HG03066 (cell line): ENCODE results near the gene MRPL30.
"Not testable (repeated sequence)": the region's sequence is repeated elsewhere in the genome, so short reads cannot be mapped to it uniquely, and the experiment has no call there.

Experiments
- ATAC-seq: cut with Tn5 transposase; IDR thresholded peaks from one replicate; pipeline ENCODE4 v1.9.1; 2021; ENCODE audit warnings: low read depth; ENCODE audit not compliant: unreplicated experiment

The MRPL30 gene

DNA sequence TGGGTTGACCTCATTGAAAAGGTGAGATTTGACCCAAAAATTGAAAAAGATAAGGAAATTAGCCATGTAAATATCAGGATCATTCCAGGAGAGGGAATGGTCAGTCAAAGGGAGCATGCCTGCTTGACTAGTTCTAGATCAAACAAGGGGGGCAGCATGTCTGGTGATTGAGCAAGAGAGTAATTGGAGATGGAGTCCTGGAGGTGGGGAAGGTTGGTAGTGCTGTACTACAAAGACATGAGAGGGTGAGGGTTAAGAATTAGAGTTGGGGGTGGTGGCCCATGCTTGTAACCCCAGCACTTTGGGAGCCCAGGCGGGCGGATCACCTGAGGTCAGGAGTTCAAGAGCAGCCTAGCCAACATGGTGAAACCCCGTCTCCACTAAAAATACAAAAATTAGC lies 2.0 kb downstream of the MRPL30 start:
- ATAC-seq, result no peak

- no peak for ATAC-seq
Observed at GRCh38 chr2:99184811-99185210, 3.8 kb downstream of the MRPL30 start.

GRCh38 chr2:99187011-99187410 lies 6.0 kb downstream of the MRPL30 start:
- no peak for ATAC-seq

DNA sequence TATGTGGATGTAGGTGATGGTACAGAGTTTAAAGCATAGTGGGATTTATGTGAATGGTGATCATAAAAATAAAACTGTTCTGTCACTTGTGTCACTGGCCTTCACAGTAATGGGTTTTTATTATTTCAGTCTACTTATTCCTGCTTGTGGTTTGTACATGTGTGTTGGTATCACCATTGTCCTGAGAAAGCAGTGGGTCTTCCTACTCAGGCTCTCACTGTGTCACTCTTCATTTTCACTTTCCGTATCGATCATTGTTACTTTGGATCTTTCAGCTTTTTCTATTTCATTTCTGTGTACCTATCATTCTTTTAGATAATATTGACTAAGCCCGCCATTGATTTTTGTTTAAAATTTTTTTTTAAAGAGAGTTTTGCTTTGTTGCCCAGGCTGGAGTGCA lies 7.4 kb downstream of the MRPL30 start:
- ATAC-seq, result no peak

DNA sequence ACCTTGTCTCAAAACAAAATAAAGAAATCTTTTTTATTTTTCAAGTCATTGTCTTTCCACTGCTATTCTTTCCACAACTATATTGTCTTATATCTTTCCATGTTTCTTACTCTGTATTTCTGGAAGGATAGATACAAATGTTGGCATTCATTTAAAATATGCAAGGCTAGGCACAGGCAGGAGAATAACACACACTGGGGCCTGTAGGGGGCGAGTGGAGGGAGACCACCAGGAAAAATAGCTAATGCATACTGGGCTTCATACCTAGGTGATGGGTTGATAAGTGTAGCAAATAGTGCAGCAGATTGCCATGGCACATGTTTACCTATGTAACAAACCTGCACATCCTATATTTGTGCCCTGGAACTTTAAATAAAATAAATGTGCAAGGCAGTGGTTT lies 9.6 kb downstream of the MRPL30 start:
- no peak for ATAC-seq

- ATAC-seq, result not testable (repeated sequence)
Observed at GRCh38 chr2:99192364-99192763, 11.4 kb downstream of the MRPL30 start.

DNA sequence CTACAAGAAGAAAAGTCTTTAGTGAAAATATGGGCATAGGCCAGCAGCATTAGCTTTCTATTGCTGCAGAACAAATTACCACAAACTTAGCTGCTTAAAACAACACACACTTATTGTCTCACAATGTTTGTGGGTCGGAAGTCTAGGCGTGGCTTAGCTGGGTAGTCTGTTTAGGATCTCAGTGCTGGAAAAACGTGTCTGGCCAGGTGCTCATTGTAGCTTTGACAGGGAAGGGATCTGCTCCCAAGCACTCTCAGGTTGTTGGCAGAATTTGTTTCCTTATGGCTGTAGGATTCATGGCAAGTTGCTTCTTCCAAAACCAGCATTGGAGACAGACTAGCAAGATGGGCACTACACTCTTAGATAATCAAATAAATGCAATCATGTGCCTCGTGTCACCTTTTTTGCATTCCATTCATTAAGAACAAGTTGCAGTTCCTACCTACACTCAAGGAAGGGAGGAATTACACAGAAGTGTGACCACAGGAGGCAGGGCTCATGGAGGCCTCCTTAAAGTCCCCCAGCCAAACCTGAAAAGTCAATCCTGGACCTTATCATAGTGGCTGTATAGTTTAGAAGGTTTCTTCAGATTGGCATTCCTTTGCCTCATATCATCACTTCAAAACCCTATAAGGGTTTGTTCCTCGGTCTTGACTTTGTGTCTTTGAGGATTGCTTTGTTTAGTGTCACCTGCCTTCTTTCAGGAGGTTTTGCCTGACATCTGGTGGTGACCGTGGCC lies 17.3 kb downstream of the MRPL30 start:
- ATAC-seq, result no peak

DNA sequence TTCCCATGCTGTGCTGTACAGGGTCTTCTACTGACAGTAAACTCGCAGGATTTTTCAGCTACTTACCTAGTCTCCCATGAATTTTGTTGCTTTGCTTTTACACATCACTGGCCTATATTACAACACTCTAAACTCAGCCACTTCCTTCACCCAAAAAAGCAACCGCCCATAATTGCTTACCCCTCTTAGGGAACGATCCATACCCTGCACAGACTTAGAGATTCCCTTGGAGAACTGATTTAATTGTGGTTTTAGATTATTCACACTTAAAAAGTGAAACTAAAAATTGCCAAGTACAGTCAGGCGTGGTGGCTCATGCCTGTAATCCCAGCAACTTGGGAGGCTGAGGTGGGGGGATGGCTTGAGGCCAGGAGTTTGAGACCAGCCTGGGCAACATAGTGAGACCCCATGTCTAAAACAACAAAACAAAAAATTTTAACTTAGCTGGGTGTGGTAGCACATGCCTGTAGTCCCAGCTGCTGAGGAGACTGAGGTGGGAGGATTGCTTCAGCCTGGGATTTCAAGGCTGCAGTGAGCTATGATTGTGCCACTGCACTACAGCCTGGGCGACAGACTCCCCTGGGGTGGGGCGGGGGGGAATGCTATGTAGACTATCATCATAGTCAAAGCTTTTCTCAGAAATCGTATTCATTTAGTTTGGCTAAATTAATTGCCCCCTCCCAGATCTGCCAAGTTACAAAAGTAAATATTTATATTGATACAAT lies 19.3 kb downstream of the MRPL30 start:
- no peak for ATAC-seq

GRCh38 chr2:99201959-99202678 lies 21.1 kb downstream of the MRPL30 start:
- ATAC-seq, result no peak

GRCh38 chr2:99205491-99205890 lies 24.5 kb downstream of the MRPL30 start:
- no peak for ATAC-seq

DNA sequence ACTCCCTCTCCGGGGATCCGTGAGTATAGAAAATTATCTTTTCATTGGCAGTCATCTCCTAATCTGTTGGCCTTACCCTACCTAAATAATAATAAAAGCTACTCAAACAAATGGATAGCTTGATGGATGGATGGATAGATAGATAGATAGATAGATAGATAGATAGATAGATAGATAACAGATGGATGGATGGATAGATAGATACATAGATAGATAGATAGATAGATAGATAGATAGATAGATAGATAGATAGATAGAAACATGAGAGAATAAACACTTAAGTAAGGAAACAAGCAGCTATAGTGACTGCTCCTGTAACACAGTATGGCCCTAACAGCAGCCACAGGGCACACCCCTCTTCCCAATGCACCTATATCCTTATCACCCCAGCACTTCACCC lies 35.1 kb downstream of the MRPL30 start:
- no peak for ATAC-seq

- no peak for ATAC-seq
Observed at GRCh38 chr2:99217929-99218501, 37.0 kb downstream of the MRPL30 start.

DNA sequence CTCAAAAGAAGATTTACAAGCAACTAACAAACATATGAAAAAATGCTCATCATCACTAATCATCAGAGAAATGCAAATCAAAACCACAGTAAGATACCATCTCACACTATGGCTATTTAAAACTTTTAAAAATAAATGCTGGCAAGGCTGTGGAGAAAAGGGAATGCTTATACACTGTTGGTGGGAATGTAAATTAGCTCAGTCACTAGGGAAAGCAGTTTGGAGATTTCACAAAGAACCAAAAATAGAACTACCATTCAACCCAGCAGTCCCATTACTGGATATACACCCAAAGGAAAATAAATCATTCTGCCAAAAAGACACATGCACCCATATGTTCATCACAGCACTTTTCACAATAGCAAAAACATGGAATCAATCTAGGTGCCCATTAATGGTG lies 52.2 kb downstream of the MRPL30 start:
- ATAC-seq, result not testable (repeated sequence)

DNA sequence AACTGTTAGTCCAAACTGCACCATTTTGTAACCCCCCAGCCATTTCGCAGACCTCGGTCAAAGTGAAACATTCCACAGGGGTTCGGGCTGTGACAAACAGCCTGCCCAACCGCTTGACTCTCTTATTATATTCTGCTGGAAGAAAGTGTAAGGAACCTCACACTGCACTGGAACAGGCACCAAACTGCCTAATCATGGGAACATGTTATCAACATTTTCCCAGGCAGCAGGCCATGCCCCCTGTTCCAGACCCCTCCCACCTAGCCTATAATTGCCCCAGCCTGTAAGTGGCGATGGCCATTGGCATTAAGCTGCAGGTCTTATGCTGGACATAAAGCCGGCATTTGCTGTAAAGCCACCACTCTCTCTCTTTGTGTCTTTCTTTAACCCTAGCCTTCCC lies 57.6 kb downstream of the MRPL30 start:
- ATAC-seq, result no peak

GRCh38 chr2:99240431-99240830 lies 59.4 kb downstream of the MRPL30 start:
- no peak for ATAC-seq

- ATAC-seq, result no peak
Observed at GRCh38 chr2:99242151-99242550, 61.2 kb downstream of the MRPL30 start.
